Measurements from ENCODE around the gene DRD4. TPM values are rescaled to one million over a fixed set of nuclear protein-coding genes. Genes with fewer than 3 reads are reported as not detected.
"Not testable (repeated sequence)": the region's sequence is repeated elsewhere in the genome, so short reads cannot be mapped to it uniquely, and the experiment has no call there.

Gene DRD4
- total and polyA plus RNA-seq, 12 donors = 0.28 to 1.3 (median 0.47) TPM; not detected in 3

DNA sequence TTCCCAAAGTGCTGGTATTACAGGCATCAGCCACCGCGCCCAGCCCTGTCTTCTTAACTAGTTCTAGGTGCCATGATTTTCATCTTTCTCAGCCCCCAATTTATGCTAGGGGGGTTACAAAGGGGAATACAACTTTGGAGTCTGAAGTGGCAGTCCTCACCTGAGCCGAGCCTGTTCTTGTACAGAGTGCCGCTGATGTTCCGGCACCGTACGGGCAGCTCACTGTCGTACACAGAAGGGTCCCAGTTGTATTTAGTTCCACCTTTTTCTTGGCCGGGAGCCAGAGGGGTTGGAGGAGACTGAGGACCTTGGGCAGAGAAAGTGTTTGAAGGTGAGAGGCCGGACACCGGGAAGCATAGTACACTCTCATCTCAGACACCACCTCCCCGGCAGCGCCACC, 50.7 kb downstream of the DRD4 start:
- H3K36me3 ChIP-seq (replicated peaks in 1 of 2) = peaks cover 0 to 67% of the 10 kb centered on the region in 2 donors
- no peak for DNase-seq
- 82 to 91% (median 89%) methylated on average over 13 of the region's 13 CpGs for WGBS, 4 donors
- no peak overlapping the region for H3K4me3 ChIP-seq
- no peak overlapping the region for H3K27ac ChIP-seq
- H3K27me3 ChIP-seq = no peaks in the 10 kb centered on the region
- intact Hi-C loops (cut with DNase I) = no loop called here
- H3K4me1 ChIP-seq (replicated peaks in 1 of 2) = no peaks in the 10 kb centered on the region
- TF ChIP-seq POLR2A (IDR thresholded peaks at IDR 0.05) = no peak
- TF ChIP-seq, protein P1, sequence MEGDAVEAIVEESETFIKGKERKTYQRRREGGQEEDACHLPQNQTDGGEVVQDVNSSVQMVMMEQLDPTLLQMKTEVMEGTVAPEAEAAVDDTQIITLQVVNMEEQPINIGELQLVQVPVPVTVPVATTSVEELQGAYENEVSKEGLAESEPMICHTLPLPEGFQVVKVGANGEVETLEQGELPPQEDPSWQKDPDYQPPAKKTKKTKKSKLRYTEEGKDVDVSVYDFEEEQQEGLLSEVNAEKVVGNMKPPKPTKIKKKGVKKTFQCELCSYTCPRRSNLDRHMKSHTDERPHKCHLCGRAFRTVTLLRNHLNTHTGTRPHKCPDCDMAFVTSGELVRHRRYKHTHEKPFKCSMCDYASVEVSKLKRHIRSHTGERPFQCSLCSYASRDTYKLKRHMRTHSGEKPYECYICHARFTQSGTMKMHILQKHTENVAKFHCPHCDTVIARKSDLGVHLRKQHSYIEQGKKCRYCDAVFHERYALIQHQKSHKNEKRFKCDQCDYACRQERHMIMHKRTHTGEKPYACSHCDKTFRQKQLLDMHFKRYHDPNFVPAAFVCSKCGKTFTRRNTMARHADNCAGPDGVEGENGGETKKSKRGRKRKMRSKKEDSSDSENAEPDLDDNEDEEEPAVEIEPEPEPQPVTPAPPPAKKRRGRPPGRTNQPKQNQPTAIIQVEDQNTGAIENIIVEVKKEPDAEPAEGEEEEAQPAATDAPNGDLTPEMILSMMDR (IDR thresholded peaks at IDR 0.05) = no peak
- H3K9me3 ChIP-seq (replicated peaks in 1 of 3) = no peaks in the 10 kb centered on the region

DNA sequence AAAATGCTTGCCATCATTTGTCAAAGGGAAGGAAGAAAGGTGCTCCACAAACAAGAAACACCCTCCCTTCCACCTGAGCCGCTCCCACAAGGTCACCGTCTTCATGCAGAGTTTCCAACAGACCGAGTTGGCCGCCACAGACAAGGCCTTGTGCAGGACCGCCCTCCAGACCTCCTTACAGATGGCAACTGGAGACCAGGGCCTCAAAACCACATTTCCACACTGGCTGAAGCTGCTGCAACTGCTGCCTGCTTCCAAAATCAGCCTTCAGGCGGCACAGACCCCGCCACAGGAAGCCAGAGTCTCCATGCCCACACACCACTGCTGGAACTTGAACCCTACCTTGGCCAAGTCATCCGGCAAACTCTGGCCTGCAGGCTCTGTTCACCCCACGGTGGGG, 51.6 kb downstream of the DRD4 start:
- Histone ChIP-seq H3K36me3 (replicated peaks in 1 of 2) (peaks cover 0 to 57% of the 10 kb centered on the region in 2 donors), H3K27ac (no peak overlapping the region), H3K9me3 (replicated peaks in 1 of 3) (no peaks in the 10 kb centered on the region), H3K4me1 (replicated peaks in 1 of 2) (peaks cover 3 to 8% of the 10 kb centered on the region in 2 donors), H3K4me3 (no peak overlapping the region), H3K27me3 (no peaks in the 10 kb centered on the region)
- intact Hi-C loops (cut with DNase I) = no loop called here
- no peak for DNase-seq
- TF ChIP-seq, protein P1 (IDR thresholded peaks at IDR 0.05) = no peak
- no peak for TF ChIP-seq POLR2A (IDR thresholded peaks at IDR 0.05)
- WGBS, 4 donors = 78 to 85% (median 81%) methylated on average over 2 to 9 of the region's 9 CpGs

DNA sequence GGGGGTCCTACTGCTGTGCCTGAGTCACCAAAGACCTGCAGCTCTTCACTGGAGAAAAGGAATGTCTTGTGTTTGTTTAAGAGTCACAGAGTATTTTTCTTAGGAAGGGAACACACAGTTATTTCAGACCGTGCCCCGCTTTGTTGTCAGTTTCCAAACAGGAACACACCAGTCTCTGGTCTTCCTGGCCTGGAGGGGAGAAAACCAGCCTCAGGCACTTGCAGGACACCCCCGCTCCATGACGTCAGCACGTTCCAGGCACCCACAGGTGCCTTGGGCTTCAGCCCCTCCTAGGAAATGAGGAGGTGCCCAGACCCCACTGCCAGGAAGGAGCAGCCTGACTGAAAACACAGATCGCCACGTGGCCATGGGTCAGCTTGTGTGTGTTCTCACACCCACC, 52.6 kb downstream of the DRD4 start:
- intact Hi-C loops (cut with DNase I) = no loop called here
- 81 to 90% (median 87%) methylated on average over 5 to 7 of the region's 7 CpGs for WGBS, 4 donors
- H3K36me3 ChIP-seq (replicated peaks in 1 of 2) = peaks cover 0 to 49% of the 10 kb centered on the region in 2 donors

DNA sequence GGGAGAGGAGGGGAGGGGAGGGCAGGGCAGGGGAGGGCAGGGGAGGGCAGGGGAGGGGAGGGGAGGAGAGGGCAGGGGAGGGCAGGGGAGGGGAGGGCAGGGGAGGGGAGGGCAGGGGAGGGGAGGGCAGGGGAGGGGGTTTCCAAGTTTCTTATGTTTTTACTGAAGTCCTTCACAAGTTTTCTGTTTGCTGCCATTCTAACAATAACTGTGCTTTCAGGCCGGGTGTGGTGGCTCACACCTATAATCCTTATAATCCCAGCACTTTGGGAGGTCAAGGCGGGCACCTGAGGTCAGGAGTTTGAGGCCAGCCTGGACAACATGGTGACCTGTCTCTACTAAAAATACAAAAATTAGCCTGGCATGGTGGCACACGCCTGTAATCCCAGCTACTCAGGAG, 53.2 kb downstream of the DRD4 start:
- H3K4me3 ChIP-seq; H3K9me3 ChIP-seq (replicated peaks in 1 of 3); H3K27ac ChIP-seq; H3K27me3 ChIP-seq; intact Hi-C loops (cut with DNase I); DNase-seq: not testable (repeated sequence)
- whole genome bisulfite sequencing, 4 donors = 89 to 100% (median 98%) methylated on average over 3 of the region's 3 CpGs
- Histone ChIP-seq H3K4me1 (replicated peaks in 1 of 2) (peaks cover 12 to 14% of the 10 kb centered on the region in 2 donors), H3K36me3 (replicated peaks in 1 of 2) (peaks cover 0 to 44% of the 10 kb centered on the region in 2 donors)

More for the DNA sequence above, 52.6 kb downstream of the DRD4 start:
- H3K27me3 ChIP-seq = no peaks in the 10 kb centered on the region
- H3K4me1 ChIP-seq (replicated peaks in 1 of 2) = peaks cover 12 to 13% of the 10 kb centered on the region in 2 donors
- H3K4me3 ChIP-seq = no peak overlapping the region
- TF ChIP-seq, protein P1 (IDR thresholded peaks at IDR 0.05) = no peak
- TF ChIP-seq POLR2A (IDR thresholded peaks at IDR 0.05) = no peak
- H3K9me3 ChIP-seq (replicated peaks in 1 of 3) = no peaks in the 10 kb centered on the region
- DNase-seq = no peak
- H3K27ac ChIP-seq = no peak overlapping the region

Other genes with a start within 250 kb of the DRD4 start
- under 1 TPM in 3 of 9 donors, not detected in 6; 0.45 to 0.65 (median 0.65) TPM for gene PKP3, start 243.1 kb upstream of the DRD4 start, total RNA-seq
- under 1 TPM in 1 of 3 donors, not detected in 2; 0.37 TPM for gene PKP3, start 243.1 kb upstream of the DRD4 start, polyA plus RNA-seq
- 10 to 100 TPM in 7 of 9 donors, 1 to 10 TPM in 2; 5.7 to 70.0 (median 21.1) TPM for gene SIGIRR, start 222.3 kb upstream of the DRD4 start, total RNA-seq
- gene SIGIRR, start 222.3 kb upstream of the DRD4 start, polyA plus RNA-seq = 100 to 1,000 TPM in 1 of 3 donors, 10 to 100 TPM in 1, 1 to 10 TPM in 1; 2.7 to 111 (median 80.4) TPM
- 1 to 10 TPM in 1 of 9 donors, under 1 TPM in 3, not detected in 5; 0.52 to 2.2 (median 0.79) TPM for gene ANO9, start 195.3 kb upstream of the DRD4 start, total RNA-seq
- 1 to 10 TPM in 2 of 3 donors, under 1 TPM in 1; 0.07 to 2.9 (median 1.2) TPM for gene ANO9, start 195.3 kb upstream of the DRD4 start, polyA plus RNA-seq
- gene PTDSS2, start 187.0 kb upstream of the DRD4 start, total RNA-seq = 10 to 100 TPM; 20.7 to 85.9 (median 41.4) TPM
- gene PTDSS2, start 187.0 kb upstream of the DRD4 start, polyA plus RNA-seq = 100 to 1,000 TPM in 1 of 3 donors, 10 to 100 TPM in 2; 11.0 to 109 (median 53.7) TPM
- 100 to 1,000 TPM; 103 to 342 (median 252) TPM for gene RNH1, start 130.0 kb upstream of the DRD4 start, total RNA-seq
- gene RNH1, start 130.0 kb upstream of the DRD4 start, polyA plus RNA-seq = 100 to 1,000 TPM in 2 of 3 donors, 10 to 100 TPM in 1; 36.3 to 125 (median 110) TPM
- gene HRAS, start 101.7 kb upstream of the DRD4 start, total RNA-seq = 10 to 100 TPM; 10.8 to 45.0 (median 36.7) TPM
- gene HRAS, start 101.7 kb upstream of the DRD4 start, polyA plus RNA-seq = 100 to 1,000 TPM in 2 of 3 donors, 10 to 100 TPM in 1; 18.7 to 190 (median 164) TPM
- gene LRRC56, start 99.7 kb upstream of the DRD4 start, total RNA-seq = 1 to 10 TPM in 2 of 9 donors, under 1 TPM in 6, not detected in 1; 0.32 to 1.7 (median 0.82) TPM
- gene LRRC56, start 99.7 kb upstream of the DRD4 start, polyA plus RNA-seq = 1 to 10 TPM in 2 of 3 donors, not detected in 1; 1.7 to 4.3 TPM
- 1 to 10 TPM in 8 of 9 donors, under 1 TPM in 1; 0.35 to 9.1 (median 6.0) TPM for gene LMNTD2, start 76.5 kb upstream of the DRD4 start, total RNA-seq
- gene LMNTD2, start 76.5 kb upstream of the DRD4 start, polyA plus RNA-seq = 10 to 100 TPM in 2 of 3 donors, under 1 TPM in 1; 0.20 to 21.0 (median 12.7) TPM
- gene RASSF7, start 76.3 kb upstream of the DRD4 start, total RNA-seq = 10 to 100 TPM in 4 of 9 donors, 1 to 10 TPM in 5; 2.9 to 18.2 (median 5.8) TPM
- 10 to 100 TPM in 1 of 3 donors, 1 to 10 TPM in 1, under 1 TPM in 1; 0.33 to 19.9 (median 9.8) TPM for gene RASSF7, start 76.3 kb upstream of the DRD4 start, polyA plus RNA-seq
- 10 to 100 TPM; 17.2 to 42.2 (median 29.0) TPM for gene PHRF1, start 60.8 kb upstream of the DRD4 start, total RNA-seq
- gene PHRF1, start 60.8 kb upstream of the DRD4 start, polyA plus RNA-seq = 10 to 100 TPM in 2 of 3 donors, 1 to 10 TPM in 1; 8.7 to 62.3 (median 23.3) TPM
- 10 to 100 TPM in 5 of 9 donors, 1 to 10 TPM in 4; 3.6 to 28.3 (median 10.0) TPM for gene IRF7, start 21.3 kb upstream of the DRD4 start, total RNA-seq
- gene IRF7, start 21.3 kb upstream of the DRD4 start, polyA plus RNA-seq = 10 to 100 TPM in 2 of 3 donors, under 1 TPM in 1; 0.81 to 87.6 (median 25.9) TPM
- gene CDHR5, start 12.3 kb upstream of the DRD4 start, total RNA-seq = 1 to 10 TPM in 5 of 9 donors, under 1 TPM in 3, not detected in 1; 0.44 to 5.2 (median 1.2) TPM
- under 1 TPM; 0.31 to 0.61 (median 0.56) TPM for gene CDHR5, start 12.3 kb upstream of the DRD4 start, polyA plus RNA-seq
- gene SCT, start 10.1 kb upstream of the DRD4 start, total RNA-seq = under 1 TPM in 1 of 9 donors, not detected in 8; 0.67 TPM
- gene SCT, start 10.1 kb upstream of the DRD4 start, polyA plus RNA-seq = under 1 TPM in 1 of 3 donors, not detected in 2; 0.61 TPM
- 10 to 100 TPM; 32.8 to 57.3 (median 54.8) TPM for gene DEAF1, start 58.0 kb downstream of the DRD4 start, total RNA-seq
- 100 to 1,000 TPM in 1 of 3 donors, 10 to 100 TPM in 2; 20.6 to 131 (median 67.0) TPM for gene DEAF1, start 58.0 kb downstream of the DRD4 start, polyA plus RNA-seq
- gene TMEM80, start 58.5 kb downstream of the DRD4 start, total RNA-seq = 10 to 100 TPM; 11.1 to 85.3 (median 33.8) TPM
- 10 to 100 TPM; 14.8 to 33.8 (median 26.0) TPM for gene TMEM80, start 58.5 kb downstream of the DRD4 start, polyA plus RNA-seq
- gene EPS8L2, start 69.0 kb downstream of the DRD4 start, total RNA-seq = 10 to 100 TPM in 8 of 9 donors, 1 to 10 TPM in 1; 2.7 to 57.7 (median 34.3) TPM
- gene EPS8L2, start 69.0 kb downstream of the DRD4 start, polyA plus RNA-seq = 10 to 100 TPM in 2 of 3 donors, 1 to 10 TPM in 1; 9.7 to 51.9 (median 25.6) TPM
- 100 to 1,000 TPM in 8 of 9 donors, 10 to 100 TPM in 1; 83.2 to 167 (median 153) TPM for gene TALDO1, start 110.2 kb downstream of the DRD4 start, total RNA-seq
- 100 to 1,000 TPM in 2 of 3 donors, 10 to 100 TPM in 1; 64.3 to 117 (median 100) TPM for gene TALDO1, start 110.2 kb downstream of the DRD4 start, polyA plus RNA-seq
- 100 to 1,000 TPM in 4 of 9 donors, 10 to 100 TPM in 5; 33.7 to 156 (median 93.4) TPM for gene GATD1, start 140.2 kb downstream of the DRD4 start, total RNA-seq
- 100 to 1,000 TPM in 1 of 3 donors, 10 to 100 TPM in 2; 20.3 to 176 (median 49.3) TPM for gene GATD1, start 140.2 kb downstream of the DRD4 start, polyA plus RNA-seq
- 1 to 10 TPM in 3 of 9 donors, under 1 TPM in 2, not detected in 4; 0.42 to 4.9 (median 1.9) TPM for gene CEND1, start 152.8 kb downstream of the DRD4 start, total RNA-seq
- 10 to 100 TPM in 1 of 3 donors, 1 to 10 TPM in 2; 1.6 to 14.5 (median 4.2) TPM for gene CEND1, start 152.8 kb downstream of the DRD4 start, polyA plus RNA-seq
- gene SLC25A22, start 161.0 kb downstream of the DRD4 start, total RNA-seq = 10 to 100 TPM in 7 of 9 donors, 1 to 10 TPM in 2; 8.2 to 41.3 (median 16.5) TPM
- 10 to 100 TPM in 2 of 3 donors, 1 to 10 TPM in 1; 7.7 to 18.8 (median 14.0) TPM for gene SLC25A22, start 161.0 kb downstream of the DRD4 start, polyA plus RNA-seq
- gene PIDD1, start 168.0 kb downstream of the DRD4 start, total RNA-seq = 10 to 100 TPM in 4 of 9 donors, 1 to 10 TPM in 5; 3.5 to 28.8 (median 9.8) TPM
- gene PIDD1, start 168.0 kb downstream of the DRD4 start, polyA plus RNA-seq = 100 to 1,000 TPM in 1 of 3 donors, 10 to 100 TPM in 1, under 1 TPM in 1; 0.93 to 110 (median 51.7) TPM
- gene RPLP2, start 172.7 kb downstream of the DRD4 start, total RNA-seq = 1,000 to 10,000 TPM in 5 of 9 donors, 100 to 1,000 TPM in 4; 190 to 2,046 (median 1,036) TPM
- gene RPLP2, start 172.7 kb downstream of the DRD4 start, polyA plus RNA-seq = 1,000 to 10,000 TPM in 2 of 3 donors, 100 to 1,000 TPM in 1; 496 to 2,473 (median 1,460) TPM
- gene PNPLA2, start 181.6 kb downstream of the DRD4 start, total RNA-seq = 100 to 1,000 TPM in 4 of 9 donors, 10 to 100 TPM in 5; 24.1 to 311 (median 89.4) TPM
- 100 to 1,000 TPM in 2 of 3 donors, 10 to 100 TPM in 1; 46.2 to 403 (median 162) TPM for gene PNPLA2, start 181.6 kb downstream of the DRD4 start, polyA plus RNA-seq
- 10 to 100 TPM in 7 of 9 donors, 1 to 10 TPM in 2; 5.9 to 22.6 (median 14.2) TPM for gene CRACR2B, start 190.7 kb downstream of the DRD4 start, total RNA-seq
- 10 to 100 TPM in 2 of 3 donors, 1 to 10 TPM in 1; 1.0 to 91.3 (median 39.3) TPM for gene CRACR2B, start 190.7 kb downstream of the DRD4 start, polyA plus RNA-seq
- gene CD151, start 195.7 kb downstream of the DRD4 start, total RNA-seq = 100 to 1,000 TPM; 182 to 387 (median 326) TPM
- 100 to 1,000 TPM; 111 to 268 (median 246) TPM for gene CD151, start 195.7 kb downstream of the DRD4 start, polyA plus RNA-seq
- gene POLR2L, start 205.3 kb downstream of the DRD4 start, total RNA-seq = 100 to 1,000 TPM in 5 of 9 donors, 10 to 100 TPM in 4; 26.2 to 206 (median 121) TPM
- gene POLR2L, start 205.3 kb downstream of the DRD4 start, polyA plus RNA-seq = 100 to 1,000 TPM in 1 of 3 donors, 10 to 100 TPM in 2; 43.3 to 163 (median 96.5) TPM
- 100 to 1,000 TPM in 2 of 9 donors, 10 to 100 TPM in 7; 19.4 to 207 (median 71.8) TPM for gene TSPAN4, start 205.6 kb downstream of the DRD4 start, total RNA-seq
- gene TSPAN4, start 205.6 kb downstream of the DRD4 start, polyA plus RNA-seq = 10 to 100 TPM in 2 of 3 donors, 1 to 10 TPM in 1; 5.2 to 50.4 (median 41.2) TPM